GM12874 (cell line): ENCODE data around the gene TLCD1.

Experiments used
- TF ChIP-seq, protein P1 (sequence below): IDR thresholded peaks from 2 replicates; pipeline ENCODE4 v1.5.1; 2011; ENCODE audit warnings: low read depth, mild to moderate bottlenecking, control low read depth, low read length, moderate library complexity; ENCODE audit not compliant: insufficient read depth

TLCD1 gene

DNA sequence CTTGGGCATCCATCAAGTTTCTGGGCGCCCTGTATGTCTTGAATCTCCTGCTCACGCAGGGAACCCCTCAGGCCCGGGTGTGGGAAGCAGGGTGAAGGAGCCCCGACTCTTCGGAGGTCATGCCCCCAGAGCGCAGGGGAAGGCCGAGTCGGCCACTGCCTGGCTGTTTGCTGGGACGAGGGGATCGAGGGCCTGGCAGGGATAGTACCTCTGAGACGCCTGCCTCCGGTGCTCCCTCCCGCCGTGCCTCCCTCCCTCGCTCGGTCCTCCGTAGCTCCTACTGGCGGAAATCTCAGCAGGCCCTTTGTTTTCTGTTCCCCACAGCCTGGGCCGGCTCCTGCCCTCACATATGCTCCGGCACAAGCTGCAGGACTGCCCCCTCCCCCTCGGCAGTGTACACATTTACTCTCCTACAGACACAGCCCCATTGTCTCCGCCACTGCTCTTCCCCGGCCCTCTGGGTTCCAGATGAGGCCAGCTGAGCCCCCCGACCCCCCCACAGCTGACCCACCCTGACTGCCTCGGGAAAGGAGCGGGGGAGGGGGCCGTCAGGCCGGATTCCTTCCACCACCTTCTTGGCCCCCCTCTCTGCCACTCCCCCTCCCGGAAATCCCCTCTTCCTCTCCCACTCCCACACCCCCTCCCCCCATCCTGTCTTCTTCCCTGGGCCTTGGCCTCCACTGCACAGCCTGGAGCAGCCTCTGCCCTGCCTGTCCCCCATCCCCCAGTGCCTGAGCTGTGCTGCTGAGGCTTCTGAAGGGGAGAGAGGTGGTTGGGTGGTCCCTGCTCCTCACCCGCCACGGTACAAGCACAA lies 19.1 kb upstream of the TLCD1 start:
- TF ChIP-seq, protein P1, sequence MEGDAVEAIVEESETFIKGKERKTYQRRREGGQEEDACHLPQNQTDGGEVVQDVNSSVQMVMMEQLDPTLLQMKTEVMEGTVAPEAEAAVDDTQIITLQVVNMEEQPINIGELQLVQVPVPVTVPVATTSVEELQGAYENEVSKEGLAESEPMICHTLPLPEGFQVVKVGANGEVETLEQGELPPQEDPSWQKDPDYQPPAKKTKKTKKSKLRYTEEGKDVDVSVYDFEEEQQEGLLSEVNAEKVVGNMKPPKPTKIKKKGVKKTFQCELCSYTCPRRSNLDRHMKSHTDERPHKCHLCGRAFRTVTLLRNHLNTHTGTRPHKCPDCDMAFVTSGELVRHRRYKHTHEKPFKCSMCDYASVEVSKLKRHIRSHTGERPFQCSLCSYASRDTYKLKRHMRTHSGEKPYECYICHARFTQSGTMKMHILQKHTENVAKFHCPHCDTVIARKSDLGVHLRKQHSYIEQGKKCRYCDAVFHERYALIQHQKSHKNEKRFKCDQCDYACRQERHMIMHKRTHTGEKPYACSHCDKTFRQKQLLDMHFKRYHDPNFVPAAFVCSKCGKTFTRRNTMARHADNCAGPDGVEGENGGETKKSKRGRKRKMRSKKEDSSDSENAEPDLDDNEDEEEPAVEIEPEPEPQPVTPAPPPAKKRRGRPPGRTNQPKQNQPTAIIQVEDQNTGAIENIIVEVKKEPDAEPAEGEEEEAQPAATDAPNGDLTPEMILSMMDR = no peak

DNA sequence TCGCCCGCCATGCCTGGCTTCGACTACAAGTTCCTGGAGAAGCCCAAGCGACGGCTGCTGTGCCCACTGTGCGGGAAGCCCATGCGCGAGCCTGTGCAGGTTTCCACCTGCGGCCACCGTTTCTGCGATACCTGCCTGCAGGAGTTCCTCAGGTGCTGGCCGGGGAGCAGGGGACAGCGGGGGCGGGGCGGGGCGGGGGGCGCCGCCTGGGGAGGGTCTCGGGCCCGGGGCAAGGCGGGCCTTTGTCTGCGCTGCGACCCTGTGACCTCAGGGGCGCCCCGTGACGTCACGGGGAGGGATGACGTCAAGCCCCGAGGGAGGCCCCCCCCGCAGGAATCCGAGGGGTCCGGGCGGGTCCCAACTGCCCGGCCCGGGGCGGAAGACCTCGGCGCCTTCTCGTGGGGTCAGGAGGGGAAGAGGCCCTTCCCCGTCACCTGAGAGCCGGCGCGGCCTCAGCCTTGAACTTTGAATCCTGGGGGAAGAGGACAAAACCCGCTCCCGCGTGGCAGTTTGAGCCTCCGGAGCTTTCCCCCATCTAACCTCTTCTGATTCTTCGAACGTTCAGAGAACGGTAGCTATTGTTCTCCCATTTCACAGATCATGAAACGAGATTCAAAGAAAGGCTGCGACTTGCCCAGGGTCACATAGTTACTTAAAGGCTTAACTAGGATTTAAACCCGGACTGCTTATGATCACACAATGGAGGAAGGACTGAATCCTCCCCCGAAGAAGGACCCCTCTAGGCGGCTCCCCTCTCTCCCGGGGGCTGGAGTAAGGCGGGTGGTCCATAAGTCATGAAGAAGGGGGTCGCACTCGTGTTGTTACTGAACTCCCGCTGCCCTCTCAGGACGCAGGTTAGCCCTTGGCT lies 18.3 kb upstream of the TLCD1 start:
- TF ChIP-seq, protein P1 = no peak

DNA sequence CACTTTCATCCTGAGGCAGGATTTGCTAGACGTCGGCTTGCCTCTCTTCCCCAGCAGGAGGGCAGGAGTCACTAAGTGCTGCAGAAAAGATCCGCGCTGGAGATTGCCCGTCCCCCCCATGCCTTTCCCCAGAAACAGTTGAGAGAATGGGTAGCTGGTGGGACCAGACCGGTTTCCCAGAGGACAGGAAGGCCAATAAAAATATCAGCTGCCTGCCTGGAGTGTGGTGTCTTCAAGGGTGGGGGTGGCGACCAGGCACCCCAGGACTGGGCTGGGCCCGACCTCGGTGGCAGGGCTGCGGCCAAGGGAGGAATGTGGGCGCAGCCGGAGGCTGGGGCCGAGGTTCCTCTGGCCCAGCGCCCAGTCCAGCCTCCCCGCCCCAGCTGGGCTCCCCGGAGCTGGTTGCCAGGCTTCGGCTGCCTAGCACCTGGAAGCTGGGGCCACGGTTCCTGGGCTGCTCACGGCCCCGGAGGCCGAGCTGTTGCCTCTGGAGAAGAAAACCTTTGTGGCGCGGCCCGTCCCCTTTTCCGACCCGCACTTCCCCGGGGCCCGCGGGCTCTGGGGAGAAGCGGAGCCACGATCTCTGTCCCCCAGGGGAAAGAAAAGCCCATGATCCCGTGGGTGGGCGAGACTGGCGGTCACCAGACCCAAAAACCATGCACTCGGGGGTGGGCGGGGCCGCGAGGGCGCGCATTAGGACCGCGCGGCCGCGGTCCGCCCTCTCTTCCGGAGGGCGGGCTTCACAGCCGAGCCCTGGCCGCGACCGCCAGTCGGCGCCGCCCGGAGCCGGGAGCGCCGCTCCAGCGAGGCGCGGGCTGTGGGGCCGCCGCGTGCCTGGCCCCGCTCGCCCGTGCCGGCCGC lies 17.4 kb upstream of the TLCD1 start, which contains the start of gene TRAF4:
Gene TRAF4, plus strand, starts transcription at position 769 of the 861 bp plus-strand sequence. CDS start 102 bp downstream, outside the sequence.
- TF ChIP-seq, protein P1 = 0 out of 2 replicates have a peak, but pooled peaks have one; percentile 16

DNA sequence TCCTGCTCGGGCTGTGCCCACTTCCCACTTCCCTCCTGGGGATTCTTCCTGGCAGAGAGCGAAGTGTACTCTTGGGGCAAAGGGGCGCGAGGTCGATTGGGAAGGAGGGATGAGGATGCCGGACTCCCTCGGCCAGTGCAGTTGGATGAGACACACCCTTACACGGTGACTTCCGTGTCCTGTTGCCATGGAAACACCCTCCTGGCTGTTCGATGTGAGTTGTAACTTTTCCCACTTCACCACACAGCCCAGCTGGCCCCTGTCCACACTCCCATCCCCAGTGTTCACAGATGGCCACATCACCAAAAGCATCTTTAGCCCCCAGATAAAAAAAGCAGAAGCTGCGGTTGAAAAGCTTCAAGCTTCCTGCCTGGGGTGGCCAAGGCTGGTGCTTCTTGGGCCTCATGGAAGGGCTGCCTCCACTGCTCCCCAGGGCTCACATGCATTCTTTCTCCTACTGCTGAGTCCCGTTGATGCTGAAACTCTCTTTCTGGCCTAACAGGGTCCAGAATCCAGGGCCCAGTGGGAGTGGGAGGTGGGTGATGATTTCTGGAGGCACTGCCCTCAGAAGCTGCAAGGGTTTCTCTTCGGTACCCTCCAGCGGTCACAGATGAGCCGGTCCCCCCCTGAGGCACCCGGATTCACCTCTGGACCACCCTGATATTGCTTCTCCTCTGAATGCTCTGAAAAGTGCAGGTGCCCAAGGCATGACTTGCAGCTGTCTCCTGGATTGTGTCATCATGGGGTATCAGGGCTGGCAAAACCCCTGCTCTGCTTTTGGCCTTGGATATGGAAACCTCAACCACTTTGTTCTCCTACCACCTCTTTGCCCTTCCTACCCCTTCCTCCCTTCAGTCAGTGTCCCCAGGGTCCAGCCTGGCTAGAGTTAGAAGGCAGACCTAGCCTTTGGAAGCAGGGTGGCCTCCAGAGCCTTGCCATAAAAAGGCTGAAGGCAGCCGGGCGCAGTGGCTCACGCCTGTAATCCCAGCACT lies 15.6 kb upstream of the TLCD1 start:
- TF ChIP-seq, protein P1 = no peak

DNA sequence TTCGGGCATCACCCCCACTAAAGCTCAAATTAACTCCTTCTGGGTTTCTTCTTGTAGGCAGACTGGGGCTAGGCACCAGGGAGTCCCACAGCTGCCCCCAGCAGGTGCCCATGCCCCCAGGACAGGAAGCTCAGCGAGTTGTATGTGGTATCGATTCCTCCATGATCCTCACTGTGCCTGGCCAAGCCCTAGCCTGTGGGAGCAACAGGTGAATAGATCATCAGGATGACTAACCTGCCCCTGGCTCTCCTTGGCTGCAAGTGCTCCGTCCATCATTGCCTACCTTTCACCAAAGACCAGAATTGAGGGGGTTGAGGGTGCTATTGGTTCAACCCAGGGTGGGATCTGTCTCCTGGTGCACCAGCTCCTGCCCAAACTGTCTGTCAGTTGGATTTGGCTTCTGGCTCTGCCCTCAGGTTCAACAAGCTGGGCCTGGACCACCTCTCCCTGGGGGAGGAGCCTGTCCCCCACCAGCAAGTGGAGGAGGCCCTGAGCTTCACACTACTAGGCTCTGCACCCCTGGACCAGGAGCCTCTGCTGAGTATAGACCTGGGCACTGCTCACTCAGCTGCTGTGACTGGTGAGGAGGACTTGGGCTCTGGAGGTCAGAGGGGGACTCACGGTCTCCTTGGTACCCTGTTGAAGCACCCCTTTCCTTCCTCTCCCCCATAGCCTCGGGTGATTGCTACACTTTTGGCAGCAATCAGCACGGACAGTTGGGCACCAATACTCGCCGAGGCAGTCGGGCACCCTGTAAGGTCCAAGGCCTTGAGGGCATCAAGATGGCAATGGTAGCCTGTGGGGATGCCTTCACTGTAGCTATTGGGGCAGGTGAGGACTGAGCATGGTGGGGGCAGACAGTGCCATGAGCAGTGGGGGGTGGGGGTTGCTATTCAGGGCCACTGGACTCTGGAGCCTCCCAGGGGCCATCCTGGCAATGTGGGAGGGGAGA lies 14.6 kb upstream of the TLCD1 start:
- TF ChIP-seq, protein P1 = no peak
